Colonic mucosa (tissue), 4 donors: ENCODE results near the gene HELZ2. TPM values are rescaled to one million over a fixed set of nuclear protein-coding genes. Genes with fewer than 3 reads are reported as not detected.

ENCODE experiments used
- DNase-seq: peaks from one replicate; pipeline ENCODE4 v3.0.0-alpha.2; 2020
- H3K27ac ChIP-seq: fragments of 200-600 bp; one replicate; pipeline ENCODE4 v1.8.0; 2021
- H3K27me3 ChIP-seq: fragments of 200-600 bp; one replicate; pipeline ENCODE4 v1.8.0; 2021
- H3K36me3 ChIP-seq: fragments of 200-600 bp; one replicate; pipeline ENCODE4 v1.8.0; 2021
- H3K4me1 ChIP-seq: fragments of 200-600 bp; one replicate; pipeline ENCODE4 v1.8.0; 2021; ENCODE audit warnings: mild to moderate bottlenecking
- H3K4me3 ChIP-seq: fragments of 200-600 bp; one replicate; pipeline ENCODE4 v1.8.0; 2021
- H3K9ac ChIP-seq, 2 donors: one replicate each; pipeline ENCODE4 v1.7.0; 2013; ENCODE audit warnings: control low read depth in 2 of 2, low read depth in 2 of 2, low read length in 2 of 2
- H3K9me3 ChIP-seq: fragments of 200-600 bp; one replicate; pipeline ENCODE4 v1.8.0; 2021
- intact Hi-C: fragments of 100-400 bp; cut with DNase I; formaldehyde crosslinking; loops from one replicate; pipeline ENCODE4 v1.14.1; 2022
- total RNA-seq, 2 donors: library from RNA; stranded (reverse); fragmentation: NEBNext Ultra II Directional in 1 of 2; extraction: Animal tissue kit (Norgen Biotek cat#: 25700) in 1 of 2; gene quantifications; one replicate each; pipeline ENCODE4 v1.2.1, GENCODE V29; 2021
- TF ChIP-seq, protein P1 (sequence below): fragments of 200-600 bp; IDR thresholded peaks from one replicate; pipeline ENCODE4 v1.8.0; 2022; ENCODE audit warnings: antibody characterized with exemption, mild to moderate bottlenecking
- donor health status: healthy.
- donor health status: DM: no; HTN: no; CAD: no.
- donor health status: DM: no; HTN: no; CAD: no.

Gene HELZ2
- total RNA-seq, 2 donors from 2014 or later = 36.3 to 38.0 TPM

DNA sequence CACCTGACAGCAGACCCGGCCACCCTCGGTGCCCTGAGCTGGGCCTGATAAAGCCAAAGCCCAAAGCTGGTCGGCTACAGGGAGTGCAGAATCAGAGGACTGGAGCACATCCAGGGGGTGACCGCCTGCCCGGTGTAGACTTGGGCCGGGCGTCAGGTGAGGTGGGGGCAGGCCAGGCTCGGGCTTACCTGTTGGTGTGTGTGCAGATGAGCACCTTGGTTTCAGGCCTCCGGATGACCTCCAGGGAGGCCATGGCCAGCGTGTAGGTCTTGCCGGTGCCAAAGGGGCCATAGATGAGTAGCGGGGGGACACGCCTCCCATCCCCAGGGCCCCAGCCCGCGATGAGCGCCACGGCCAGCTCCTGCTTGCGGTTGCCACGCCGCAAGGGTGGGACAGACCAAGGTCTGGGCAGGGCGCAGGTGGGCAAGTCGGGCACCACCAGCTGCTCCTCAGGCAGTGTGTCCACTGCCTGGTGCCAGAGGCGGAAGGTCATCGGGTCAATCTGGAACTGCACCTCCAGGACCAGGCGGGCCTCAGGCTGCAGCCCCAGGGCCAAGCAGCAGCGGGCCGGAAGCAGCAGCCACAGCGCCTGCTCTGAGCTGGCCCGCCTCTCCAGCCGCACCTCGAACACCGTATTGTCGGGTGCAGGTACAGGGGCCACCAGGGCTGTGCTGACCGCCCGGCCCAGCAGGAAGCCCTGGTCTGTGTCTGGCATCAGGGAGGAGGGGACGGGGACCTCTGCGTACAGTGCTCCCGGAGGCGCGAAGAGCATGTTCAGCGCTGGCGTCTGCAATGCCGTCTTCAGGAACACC is 5.7 kb downstream of the HELZ2 start:
- intact Hi-C loops = no loop called here
- Histone ChIP-seq H3K27me3 (no peaks in the 10 kb centered on the region), H3K4me1 (peaks cover 5% of the 10 kb centered on the region), H3K36me3 (no peaks in the 10 kb centered on the region), H3K4me3 (no peak overlapping the region), H3K9ac (peak overlapping the region; percentile 14 to 40), H3K9me3 (no peaks in the 10 kb centered on the region), H3K27ac (no peak overlapping the region)
- TF ChIP-seq, protein P1, sequence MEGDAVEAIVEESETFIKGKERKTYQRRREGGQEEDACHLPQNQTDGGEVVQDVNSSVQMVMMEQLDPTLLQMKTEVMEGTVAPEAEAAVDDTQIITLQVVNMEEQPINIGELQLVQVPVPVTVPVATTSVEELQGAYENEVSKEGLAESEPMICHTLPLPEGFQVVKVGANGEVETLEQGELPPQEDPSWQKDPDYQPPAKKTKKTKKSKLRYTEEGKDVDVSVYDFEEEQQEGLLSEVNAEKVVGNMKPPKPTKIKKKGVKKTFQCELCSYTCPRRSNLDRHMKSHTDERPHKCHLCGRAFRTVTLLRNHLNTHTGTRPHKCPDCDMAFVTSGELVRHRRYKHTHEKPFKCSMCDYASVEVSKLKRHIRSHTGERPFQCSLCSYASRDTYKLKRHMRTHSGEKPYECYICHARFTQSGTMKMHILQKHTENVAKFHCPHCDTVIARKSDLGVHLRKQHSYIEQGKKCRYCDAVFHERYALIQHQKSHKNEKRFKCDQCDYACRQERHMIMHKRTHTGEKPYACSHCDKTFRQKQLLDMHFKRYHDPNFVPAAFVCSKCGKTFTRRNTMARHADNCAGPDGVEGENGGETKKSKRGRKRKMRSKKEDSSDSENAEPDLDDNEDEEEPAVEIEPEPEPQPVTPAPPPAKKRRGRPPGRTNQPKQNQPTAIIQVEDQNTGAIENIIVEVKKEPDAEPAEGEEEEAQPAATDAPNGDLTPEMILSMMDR = no peak
- DNase-seq = no peak

GRCh38 chr20:63567386-63568169 is 6.5 kb downstream of the HELZ2 start:
- H3K27me3 ChIP-seq = no peaks in the 10 kb centered on the region
- TF ChIP-seq, protein P1 = no peak
- DNase-seq = no peak
- peak overlapping the region in 1 of 2 donors; percentile 27 for H3K9ac ChIP-seq
- H3K4me1 ChIP-seq = no peaks in the 10 kb centered on the region
- no peak overlapping the region for H3K4me3 ChIP-seq
- peaks cover 5% of the 10 kb centered on the region for H3K36me3 ChIP-seq
- no peak overlapping the region for H3K27ac ChIP-seq
- intact Hi-C loops = no loop called here
- H3K9me3 ChIP-seq = no peaks in the 10 kb centered on the region

GRCh38 chr20:63567136-63567385 is 7.0 kb downstream of the HELZ2 start:
- TF ChIP-seq, protein P1 = no peak
- Histone ChIP-seq H3K4me1 (no peaks in the 10 kb centered on the region), H3K36me3 (peaks cover 9% of the 10 kb centered on the region), H3K9me3 (no peaks in the 10 kb centered on the region), H3K9ac (peak overlapping the region in 1 of 2 donors; percentile 27), H3K27me3 (no peaks in the 10 kb centered on the region), H3K4me3 (no peak overlapping the region), H3K27ac (no peak overlapping the region)
- no peak for DNase-seq
- intact Hi-C loops = no loop called here

DNA sequence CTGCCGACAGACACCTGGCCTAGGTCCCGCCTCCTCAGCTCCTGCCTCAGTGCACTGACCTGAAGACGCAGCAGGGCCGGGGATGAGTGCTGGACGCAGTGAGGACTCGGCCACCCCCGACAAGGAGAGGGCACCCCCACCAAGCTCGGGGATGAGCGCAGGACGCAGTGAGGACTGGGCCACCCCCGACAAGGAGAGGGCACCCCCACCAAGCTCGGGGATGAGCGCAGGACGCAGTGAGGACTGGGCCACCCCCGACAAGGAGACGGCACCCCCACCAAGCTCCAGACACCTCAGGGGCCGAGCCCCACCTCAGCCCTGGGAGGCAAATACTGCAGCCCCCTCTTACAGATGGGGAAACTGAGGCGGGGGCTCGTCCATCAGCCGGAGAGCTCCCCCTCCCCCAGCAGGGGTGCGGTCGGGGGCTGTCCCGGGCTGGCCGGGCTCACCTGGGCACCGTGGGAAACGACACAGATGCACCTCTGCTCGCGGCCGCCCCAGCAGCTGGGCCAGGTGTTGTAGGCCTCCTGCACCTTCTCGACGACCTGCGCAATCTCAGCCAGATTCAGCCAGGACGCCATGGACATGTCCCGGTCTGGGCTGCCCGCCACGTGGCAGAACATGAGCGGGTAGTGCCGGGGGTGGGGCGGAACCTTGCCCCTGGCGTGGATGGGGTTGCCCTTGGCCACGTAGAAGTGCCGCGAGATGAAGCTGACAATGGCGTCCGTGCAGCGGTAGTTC is 7.5 kb downstream of the HELZ2 start:
- Histone ChIP-seq H3K4me3 (no peak overlapping the region), H3K9ac (no peak overlapping the region), H3K4me1 (no peaks in the 10 kb centered on the region), H3K36me3 (peaks cover 9% of the 10 kb centered on the region), H3K27ac (no peak overlapping the region), H3K9me3 (no peaks in the 10 kb centered on the region), H3K27me3 (no peaks in the 10 kb centered on the region)
- no peak for DNase-seq
- intact Hi-C loops = no loop called here
- TF ChIP-seq, protein P1 = no peak

DNA sequence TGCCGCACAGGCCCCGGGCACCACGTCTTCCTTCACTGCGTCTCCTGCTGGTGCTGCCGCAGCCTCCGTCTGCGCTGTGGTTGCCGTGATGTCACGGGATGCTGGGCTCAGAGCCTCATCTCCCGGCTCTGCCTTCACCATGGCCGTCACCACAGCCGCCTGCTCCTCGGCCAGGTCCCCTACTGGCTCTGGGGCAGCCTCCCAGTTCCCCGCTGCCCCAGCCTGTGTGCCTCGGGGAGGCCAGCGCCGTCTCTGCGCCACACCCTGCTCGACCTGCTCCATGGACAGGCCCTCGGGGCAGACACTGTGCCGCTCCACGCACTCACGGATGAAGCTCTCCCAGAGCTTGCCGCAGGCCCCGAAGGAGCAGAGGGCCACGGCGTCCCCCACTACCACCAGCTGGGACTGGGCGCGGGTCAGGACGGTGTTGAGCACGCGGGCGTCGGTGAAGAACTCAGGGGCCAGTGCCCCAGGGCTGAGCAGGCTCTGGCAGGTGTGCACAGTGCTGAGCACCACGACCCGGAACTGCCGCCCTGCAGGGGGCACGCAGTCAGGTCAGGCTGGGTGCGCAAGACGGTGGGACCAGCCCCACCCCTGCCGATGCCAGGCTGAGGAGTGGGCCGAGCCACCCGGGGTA is 8.2 kb downstream of the HELZ2 start:
- Histone ChIP-seq H3K4me1 (no peaks in the 10 kb centered on the region), H3K27ac (no peak overlapping the region), H3K9me3 (no peaks in the 10 kb centered on the region), H3K36me3 (peaks cover 9% of the 10 kb centered on the region), H3K27me3 (no peaks in the 10 kb centered on the region), H3K4me3 (no peak overlapping the region), H3K9ac (no peak overlapping the region)
- DNase-seq = no peak
- intact Hi-C loops = no loop called here
- TF ChIP-seq, protein P1 = no peak
